Measurements from ENCODE around the gene AR. TPM values are rescaled to one million over a fixed set of nuclear protein-coding genes. Genes with fewer than 3 reads are reported as not detected.

The AR gene
- total and polyA plus RNA-seq, 2 of the 4 experiments (the other 2 are of a cell fraction), result 1.5 to 4.7 TPM

DNA sequence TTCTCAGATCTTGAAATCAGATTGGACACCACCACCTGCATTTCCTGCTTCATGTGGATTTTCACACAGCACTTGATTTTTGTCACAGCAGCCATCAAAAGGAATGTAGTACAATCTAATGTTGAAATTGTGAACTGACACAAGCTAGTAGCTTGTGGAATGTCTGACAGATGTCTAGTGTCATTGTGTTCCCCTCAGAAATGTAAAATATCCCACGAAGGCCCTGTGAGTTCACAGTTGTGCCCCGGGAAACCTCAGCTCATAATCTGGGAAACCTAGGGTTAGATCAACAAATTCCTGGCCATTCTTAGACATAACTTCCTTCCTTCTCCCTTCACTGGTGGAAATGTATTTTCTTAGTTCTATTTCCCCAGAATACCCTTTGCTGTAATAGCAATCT lies 205.7 kb downstream of the AR start:
- intact Hi-C loops (cut with micrococcal nuclease) (no loop called here), dilution Hi-C loops (cut with HindIII; ENCODE audit: low sequenced_read_pairs, unreplicated experiment) (no loop called here), in situ Hi-C loops (cut with MboI; ENCODE audit: low sequenced_read_pairs) (no loop called here)
- H3K4me3 ChIP-seq (ENCODE audit: insufficient read depth, low read depth, low read length), result no peak overlapping the region
- H4K5ac ChIP-seq (ENCODE audit: low read depth, low read length), result no peak overlapping the region
- TF ChIP-seq MXI1 (IDR thresholded peaks at IDR 0.05; ENCODE audit: borderline replicate concordance, low read depth, low read length) (no peak), BHLHE40 (IDR thresholded peaks at IDR 0.05; ENCODE audit: low read depth, low read length) (no peak), RFX5 (IDR thresholded peaks at IDR 0.05; ENCODE audit: low read depth, low read length) (no peak), CEBPB (IDR thresholded peaks at IDR 0.05; ENCODE audit: low read depth, low read length) (no peak), RAD21 (IDR thresholded peaks at IDR 0.05; ENCODE audit: low read length) (no peak), MAFK (IDR thresholded peaks at IDR 0.05; ENCODE audit: low read depth, low read length) (no peak), POLR2A (IDR thresholded peaks at IDR 0.05; ENCODE audit: low read depth, low read length) (no peak), RCOR1 (IDR thresholded peaks at IDR 0.05; ENCODE audit: insufficient replicate concordance, low read length) (no peak), SMC3 (IDR thresholded peaks at IDR 0.05; ENCODE audit: low read depth, low read length) (no peak), CHD1 (IDR thresholded peaks at IDR 0.05; ENCODE audit: low read depth, low read length) (no peak)
- TF ChIP-seq, protein P1, sequence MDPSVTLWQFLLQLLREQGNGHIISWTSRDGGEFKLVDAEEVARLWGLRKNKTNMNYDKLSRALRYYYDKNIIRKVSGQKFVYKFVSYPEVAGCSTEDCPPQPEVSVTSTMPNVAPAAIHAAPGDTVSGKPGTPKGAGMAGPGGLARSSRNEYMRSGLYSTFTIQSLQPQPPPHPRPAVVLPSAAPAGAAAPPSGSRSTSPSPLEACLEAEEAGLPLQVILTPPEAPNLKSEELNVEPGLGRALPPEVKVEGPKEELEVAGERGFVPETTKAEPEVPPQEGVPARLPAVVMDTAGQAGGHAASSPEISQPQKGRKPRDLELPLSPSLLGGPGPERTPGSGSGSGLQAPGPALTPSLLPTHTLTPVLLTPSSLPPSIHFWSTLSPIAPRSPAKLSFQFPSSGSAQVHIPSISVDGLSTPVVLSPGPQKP (IDR thresholded peaks at IDR 0.05; ENCODE audit: borderline replicate concordance, low read depth, low read length), result no peak
- TF ChIP-seq, protein P2, sequence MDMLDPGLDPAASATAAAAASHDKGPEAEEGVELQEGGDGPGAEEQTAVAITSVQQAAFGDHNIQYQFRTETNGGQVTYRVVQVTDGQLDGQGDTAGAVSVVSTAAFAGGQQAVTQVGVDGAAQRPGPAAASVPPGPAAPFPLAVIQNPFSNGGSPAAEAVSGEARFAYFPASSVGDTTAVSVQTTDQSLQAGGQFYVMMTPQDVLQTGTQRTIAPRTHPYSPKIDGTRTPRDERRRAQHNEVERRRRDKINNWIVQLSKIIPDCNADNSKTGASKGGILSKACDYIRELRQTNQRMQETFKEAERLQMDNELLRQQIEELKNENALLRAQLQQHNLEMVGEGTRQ (IDR thresholded peaks at IDR 0.05; ENCODE audit: low read depth, low read length), result no peak
- TF ChIP-seq, protein P3, sequence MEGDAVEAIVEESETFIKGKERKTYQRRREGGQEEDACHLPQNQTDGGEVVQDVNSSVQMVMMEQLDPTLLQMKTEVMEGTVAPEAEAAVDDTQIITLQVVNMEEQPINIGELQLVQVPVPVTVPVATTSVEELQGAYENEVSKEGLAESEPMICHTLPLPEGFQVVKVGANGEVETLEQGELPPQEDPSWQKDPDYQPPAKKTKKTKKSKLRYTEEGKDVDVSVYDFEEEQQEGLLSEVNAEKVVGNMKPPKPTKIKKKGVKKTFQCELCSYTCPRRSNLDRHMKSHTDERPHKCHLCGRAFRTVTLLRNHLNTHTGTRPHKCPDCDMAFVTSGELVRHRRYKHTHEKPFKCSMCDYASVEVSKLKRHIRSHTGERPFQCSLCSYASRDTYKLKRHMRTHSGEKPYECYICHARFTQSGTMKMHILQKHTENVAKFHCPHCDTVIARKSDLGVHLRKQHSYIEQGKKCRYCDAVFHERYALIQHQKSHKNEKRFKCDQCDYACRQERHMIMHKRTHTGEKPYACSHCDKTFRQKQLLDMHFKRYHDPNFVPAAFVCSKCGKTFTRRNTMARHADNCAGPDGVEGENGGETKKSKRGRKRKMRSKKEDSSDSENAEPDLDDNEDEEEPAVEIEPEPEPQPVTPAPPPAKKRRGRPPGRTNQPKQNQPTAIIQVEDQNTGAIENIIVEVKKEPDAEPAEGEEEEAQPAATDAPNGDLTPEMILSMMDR (conservative IDR thresholded peaks at IDR 0.05; ENCODE audit: low read depth, low read length), result no peak
- H2BK20ac ChIP-seq (ENCODE audit: low read depth, low read length), result no peak overlapping the region
- H2AK9ac ChIP-seq (replicated peaks; ENCODE audit: low read depth, low read length, poor library complexity), result no peak overlapping the region
- no peaks in the 10 kb centered on the region for H3K4me1 ChIP-seq (ENCODE audit: control insufficient read depth, insufficient read depth, low read length)
- H3K18ac ChIP-seq (ENCODE audit: low read depth, low read length), result no peak overlapping the region
- no TSS peak for BruUV-seq (replicated peaks)
- H3K79me1 ChIP-seq (ENCODE audit: low read depth in 1 of 2, low read length in 2 of 2), result no peaks in the 10 kb centered on the region
- H3K9me3 ChIP-seq (ENCODE audit: control insufficient read depth, insufficient read depth, low read length), result 0 out of 2 replicates have a peak, but pooled peaks cover 2% of the 10 kb centered on the region
- no peak overlapping the region for H3K4ac ChIP-seq (ENCODE audit: low read depth, low read length)
- no peaks in the 10 kb centered on the region; the same call in 1 of the 2 replicates for H3K27me3 ChIP-seq (ENCODE audit: control insufficient read depth, insufficient read depth, low read length)
- ATAC-seq (ENCODE audit: low read depth), result no peak
- no peaks in the 10 kb centered on the region for H3K9me1 ChIP-seq (ENCODE audit: insufficient read depth, low read length)
- no peak overlapping the region for H3K23ac ChIP-seq (ENCODE audit: low read depth, low read length)
- no peak overlapping the region for H4K91ac ChIP-seq (ENCODE audit: insufficient read depth, low read depth, low read length)
- no peak overlapping the region for H2AFZ ChIP-seq (replicated peaks; ENCODE audit: low read length, poor library complexity)
- no peak overlapping the region for H3K56ac ChIP-seq (ENCODE audit: extremely low read depth, insufficient read depth, low read length)
- no peaks in the 10 kb centered on the region for H4K20me1 ChIP-seq (ENCODE audit: insufficient read depth, low read length)
- no peak overlapping the region for H2BK15ac ChIP-seq (ENCODE audit: low read depth, low read length)
- no peak overlapping the region for H3K14ac ChIP-seq (replicated peaks; ENCODE audit: low read depth, low read length)
- no CpG with 5 or more reads among the region's 2 CpGs for WGBS, 2 experiments (ENCODE audit: extremely low coverage in 2 of 2, insufficient read length in 1 of 2)
- H3K27ac ChIP-seq (ENCODE audit: insufficient read depth, low read length), result no peak overlapping the region
- no peak for DNase-seq
- no peaks in the 10 kb centered on the region for H3K36me3 ChIP-seq (ENCODE audit: control insufficient read depth, insufficient read depth, low read length)
- H3K9ac ChIP-seq (ENCODE audit: low read depth, low read length), result no peak overlapping the region
- ChIA-PET CTCF (interaction anchor here (0.6 kb wide), 1 partner anchor 442 kb away, joined by 3 read pairs; no protein-coding TSS in a partner anchor), POLR2A (ENCODE audit: unreplicated experiment) (no interaction called here)
- H3K4me2 ChIP-seq (ENCODE audit: low read depth, low read length), result no peak overlapping the region
- no peak overlapping the region for H2BK120ac ChIP-seq (ENCODE audit: low read depth, low read length)
- no peak overlapping the region for H4K8ac ChIP-seq (ENCODE audit: low read depth in 2 of 2, low read length in 2 of 2)
- H2AK5ac ChIP-seq (ENCODE audit: low read depth, low read length), result no peak overlapping the region
- no peak overlapping the region for H2BK5ac ChIP-seq (ENCODE audit: low read depth, low read length, poor library complexity, severe bottlenecking)

All from IMR-90 (cell line).